Endodermal cell (in vitro differentiated cells): ENCODE results near the gene TTC8. TPM values are rescaled to one million over a fixed set of nuclear protein-coding genes. Genes with fewer than 3 reads are reported as not detected.

Experiments
- DNase-seq: peaks from one replicate; pipeline ENCODE4 v3.0.0-alpha.2; 2017
- H3K27ac ChIP-seq: 2 replicates; pipeline ENCODE4 v1.5.1; 2013; ENCODE audit warnings: mild to moderate bottlenecking, low read depth, low read length, moderate library complexity
- H3K27me3 ChIP-seq: 2 replicates; pipeline ENCODE4 v1.6.1; 2013; ENCODE audit warnings: mild to moderate bottlenecking, low read length, moderate library complexity; ENCODE audit not compliant: insufficient read depth, control insufficient read depth, poor library complexity, severe bottlenecking
- H3K36me3 ChIP-seq: 2 replicates; pipeline ENCODE4 v1.7.0; 2013; ENCODE audit warnings: mild to moderate bottlenecking, low read length, moderate library complexity; ENCODE audit not compliant: control insufficient read depth, insufficient read depth
- H3K4me1 ChIP-seq: one replicate; pipeline ENCODE4 v1.7.0; 2013; ENCODE audit warnings: low read length; ENCODE audit not compliant: control insufficient read depth, insufficient read depth
- H3K4me3 ChIP-seq: 2 replicates; pipeline ENCODE4 v1.5.1; 2013; ENCODE audit warnings: mild to moderate bottlenecking, low read length, moderate library complexity
- H3K9ac ChIP-seq: 2 replicates; pipeline ENCODE4 v1.6.1; 2013; ENCODE audit warnings: mild to moderate bottlenecking, low read length, moderate library complexity; ENCODE audit not compliant: poor library complexity, severe bottlenecking; ENCODE audit errors: extremely low read depth
- H3K9me3 ChIP-seq: 2 replicates; pipeline ENCODE4 v1.6.1; 2013; ENCODE audit warnings: mild to moderate bottlenecking, low read length, moderate library complexity; ENCODE audit not compliant: control insufficient read depth
- H3K27ac Mint-ChIP-seq: 2 replicates; pipeline ENCODE4 v1.8.0; 2020; ENCODE audit warnings: mixed read lengths
- H3K27me3 Mint-ChIP-seq: 2 replicates; pipeline ENCODE4 v1.8.0; 2021; ENCODE audit warnings: mild to moderate bottlenecking, mixed read lengths; ENCODE audit not compliant: insufficient read depth
- H3K36me3 Mint-ChIP-seq: 2 replicates; pipeline ENCODE4 v1.8.0; 2020; ENCODE audit warnings: low read depth, mixed read lengths
- H3K4me1 Mint-ChIP-seq: 2 replicates; pipeline ENCODE4 v1.8.0; 2020; ENCODE audit warnings: mixed read lengths
- H3K4me3 Mint-ChIP-seq: 2 replicates; pipeline ENCODE4 v1.8.0; 2020; ENCODE audit warnings: mild to moderate bottlenecking, moderate library complexity, mixed read lengths
- H3K9me3 Mint-ChIP-seq: 2 replicates; pipeline ENCODE4 v1.8.0; 2020; ENCODE audit warnings: mild to moderate bottlenecking, mixed read lengths
- CTCF ChIP-seq: fragments of 200-600 bp; sonication (generic); conservative IDR thresholded peaks from 2 replicates; pipeline ENCODE4 v1.5.0; 2021; ENCODE audit warnings: antibody characterized with exemption, mild to moderate bottlenecking
- whole genome bisulfite sequencing, 2 experiments: methylation state at CpG; one replicate each; pipeline versions ENCODE4 v1.1.5 to v1.1.7; 2013; ENCODE audit warnings: missing lambda C conversion rate in 2 of 2, mixed read lengths in 1 of 2; ENCODE audit not compliant: insufficient coverage in 1 of 2, insufficient read length in 1 of 2; 5-methylcytosine and 5-hydroxymethylcytosine counted together
- total RNA-seq, 2 donors: library from RNA; stranded (reverse); fragmentation: NEBNext Ultra II Directional in 1 of 2; extraction: Animal tissue kit (Norgen Biotek cat#: 25700) in 1 of 2; gene quantifications; 2 replicates in 1 of 2; 3 replicates in 1 of 2; pipeline ENCODE4 v1.2.1, GENCODE V29; 2021

TTC8 gene
- total RNA-seq, 2 donors from 2014 or later, result 25.6 to 33.4 TPM

GRCh38 chr14:88840926-88841325 is 16.5 kb downstream of the TTC8 start:
- Mint-ChIP-seq H3K36me3 (peaks cover 13% of the 10 kb centered on the region), H3K4me3 (no peak overlapping the region), H3K27me3 (no peaks in the 10 kb centered on the region), H3K27ac (no peak overlapping the region), H3K9me3 (no peaks in the 10 kb centered on the region), H3K4me1 (no peaks in the 10 kb centered on the region)
- Histone ChIP-seq H3K27me3 (no peaks in the 10 kb centered on the region), H3K4me1 (no peaks in the 10 kb centered on the region), H3K27ac (no peak overlapping the region), H3K4me3 (no peak overlapping the region), H3K9me3 (no peaks in the 10 kb centered on the region), H3K36me3 (peaks cover 19% of the 10 kb centered on the region), H3K9ac (no peak overlapping the region)
- TF ChIP-seq CTCF, result no peak
- DNase-seq, result no peak
- 88 to 94% methylated on average over 4 to 5 of the region's 5 CpGs for WGBS, 2 experiments

GRCh38 chr14:88841741-88842140 is 17.3 kb downstream of the TTC8 start:
- Histone ChIP-seq H3K4me1 (no peaks in the 10 kb centered on the region), H3K36me3 (peaks cover 19% of the 10 kb centered on the region), H3K27ac (no peak overlapping the region), H3K27me3 (no peaks in the 10 kb centered on the region), H3K4me3 (no peak overlapping the region), H3K9ac (no peak overlapping the region), H3K9me3 (no peaks in the 10 kb centered on the region)
- Mint-ChIP-seq H3K9me3 (no peaks in the 10 kb centered on the region), H3K4me3 (no peak overlapping the region), H3K36me3 (peaks cover 13% of the 10 kb centered on the region), H3K4me1 (no peaks in the 10 kb centered on the region), H3K27me3 (no peaks in the 10 kb centered on the region), H3K27ac (no peak overlapping the region)
- WGBS, 2 experiments, result 100% methylated on average over 1 of the region's 1 CpG; no CpG with 5 or more reads in 1 of the 2 experiments
- no peak for DNase-seq
- TF ChIP-seq CTCF, result no peak

GRCh38 chr14:88842414-88842813 is 18.0 kb downstream of the TTC8 start:
- Mint-ChIP-seq H3K4me3 (no peak overlapping the region), H3K27ac (no peak overlapping the region), H3K27me3 (no peaks in the 10 kb centered on the region), H3K9me3 (no peaks in the 10 kb centered on the region), H3K36me3 (peaks cover 12% of the 10 kb centered on the region), H3K4me1 (no peaks in the 10 kb centered on the region)
- Histone ChIP-seq H3K9ac (no peak overlapping the region), H3K4me1 (no peaks in the 10 kb centered on the region), H3K27ac (no peak overlapping the region), H3K9me3 (no peaks in the 10 kb centered on the region), H3K36me3 (peaks cover 19% of the 10 kb centered on the region), H3K4me3 (no peak overlapping the region), H3K27me3 (no peaks in the 10 kb centered on the region)
- 95% methylated on average over 1 of the region's 1 CpG; no CpG with 5 or more reads in 1 of the 2 experiments for WGBS, 2 experiments
- TF ChIP-seq CTCF, result no peak
- DNase-seq, result no peak
